MM.1S (cell line): Measurements from ENCODE around the gene HOXC4.

Experiments
- CTCF ChIP-seq: fragments of 300-600 bp; sonication (generic); IDR thresholded peaks from 2 replicates; pipeline ENCODE4 v1.5.1; 2016; ENCODE audit warnings: antibody characterized with exemption, low read length, mixed read lengths
- EZH2 ChIP-seq: fragments of 300-600 bp; sonication (generic); optimal IDR thresholded peaks from 2 replicates; pipeline ENCODE3; 2017; ENCODE audit warnings: low read depth, mild to moderate bottlenecking, antibody characterized with exemption, low read length, mixed read lengths

GRCh38 chr12:54018468-54018984 lies 35.1 kb upstream of the HOXC4 start:
- TF ChIP-seq CTCF: no peak
- no peak for TF ChIP-seq EZH2
